ENCODE results near the gene ILF3. TPM values are rescaled to one million over a fixed set of nuclear protein-coding genes. Genes with fewer than 3 reads are reported as not detected.

Gene ILF3
- total RNA-seq, 2 experiments from 2014 or later = 407 to 408 TPM

- DNase-seq (no peak), ATAC-seq (no peak)
- Mint-ChIP-seq H3K4me3 (no peak overlapping the region), H3K4me1 (ENCODE audit: low read depth) (no peaks in the 10 kb centered on the region), H3K9me3 (ENCODE audit: insufficient read depth) (no peaks in the 10 kb centered on the region), H3K27me3 (ENCODE audit: low read depth) (no peaks in the 10 kb centered on the region), H3K36me3 (ENCODE audit: low read depth) (peaks cover 75% of the 10 kb centered on the region), H3K27ac (peak overlapping the region; percentile 39)
- POLR2A ChIA-PET = no interaction called here
- CTCF ChIA-PET = interaction anchor here (2.9 kb wide), 1 partner anchor 21 kb away, joined by 13 read pairs; no protein-coding TSS in a partner anchor
Observed at GRCh38 chr19:10678813-10679212, 24.7 kb downstream of the ILF3 start.

- Mint-ChIP-seq H3K9me3 (ENCODE audit: insufficient read depth) (no peaks in the 10 kb centered on the region), H3K36me3 (ENCODE audit: low read depth) (peaks cover 81% of the 10 kb centered on the region), H3K27me3 (ENCODE audit: low read depth) (no peaks in the 10 kb centered on the region), H3K27ac (no peak overlapping the region), H3K4me3 (no peak overlapping the region), H3K4me1 (ENCODE audit: low read depth) (no peaks in the 10 kb centered on the region)
- no peak for ATAC-seq
- DNase-seq = no peak
- POLR2A ChIA-PET = no interaction called here
- CTCF ChIA-PET = no interaction called here
Observed at GRCh38 chr19:10679743-10680142, 25.6 kb downstream of the ILF3 start.

- H3K27me3 Mint-ChIP-seq (ENCODE audit: low read depth) = no peaks in the 10 kb centered on the region
- no peaks in the 10 kb centered on the region for H3K9me3 Mint-ChIP-seq (ENCODE audit: insufficient read depth)
- DNase-seq = no peak
- no peak for ATAC-seq
- no peak overlapping the region for H3K4me3 Mint-ChIP-seq
- ChIA-PET POLR2A (no interaction called here), CTCF (no interaction called here)
- H3K4me1 Mint-ChIP-seq (ENCODE audit: low read depth) = no peaks in the 10 kb centered on the region
- peaks cover 81% of the 10 kb centered on the region for H3K36me3 Mint-ChIP-seq (ENCODE audit: low read depth)
- no peak overlapping the region for H3K27ac Mint-ChIP-seq
Observed at GRCh38 chr19:10680545-10681135, 26.5 kb downstream of the ILF3 start.

GRCh38 chr19:10681658-10682057, 27.5 kb downstream of the ILF3 start:
- ChIA-PET POLR2A (interaction anchor here (0.6 kb wide), 1 partner anchor 811 kb away, joined by 3 read pairs; no protein-coding TSS in a partner anchor), CTCF (interaction anchor here (1.3 kb wide), 1 partner anchor 20 kb away, joined by 5 read pairs; the partner anchor contains the start of gene QTRT1)
- peaks cover 79% of the 10 kb centered on the region for H3K36me3 Mint-ChIP-seq (ENCODE audit: low read depth)
- no peak overlapping the region for H3K27ac Mint-ChIP-seq
- H3K4me1 Mint-ChIP-seq (ENCODE audit: low read depth) = no peaks in the 10 kb centered on the region
- H3K27me3 Mint-ChIP-seq (ENCODE audit: low read depth) = no peaks in the 10 kb centered on the region
- no peak overlapping the region for H3K4me3 Mint-ChIP-seq
- DNase-seq = no peak
- H3K9me3 Mint-ChIP-seq (ENCODE audit: insufficient read depth) = no peaks in the 10 kb centered on the region
- ATAC-seq = no peak

- ChIA-PET POLR2A (no interaction called here), CTCF (interaction anchor here (1.3 kb wide), 1 partner anchor 19 kb away, joined by 5 read pairs; the partner anchor contains the start of gene QTRT1)
- Mint-ChIP-seq H3K4me1 (ENCODE audit: low read depth) (no peaks in the 10 kb centered on the region), H3K27me3 (ENCODE audit: low read depth) (no peaks in the 10 kb centered on the region), H3K27ac (no peak overlapping the region), H3K9me3 (ENCODE audit: insufficient read depth) (no peaks in the 10 kb centered on the region), H3K4me3 (no peak overlapping the region), H3K36me3 (ENCODE audit: low read depth) (peaks cover 77% of the 10 kb centered on the region)
- no peak for ATAC-seq
- no peak for DNase-seq
Observed at GRCh38 chr19:10682397-10683063, 28.4 kb downstream of the ILF3 start.

GRCh38 chr19:10683064-10683426, 28.9 kb downstream of the ILF3 start:
- H3K9me3 Mint-ChIP-seq (ENCODE audit: insufficient read depth) = no peaks in the 10 kb centered on the region

GRCh38 chr19:10683582-10683981, 29.4 kb downstream of the ILF3 start:
- Mint-ChIP-seq H3K36me3 (ENCODE audit: low read depth) (peaks cover 76% of the 10 kb centered on the region), H3K4me3 (no peak overlapping the region), H3K27ac (no peak overlapping the region), H3K4me1 (ENCODE audit: low read depth) (no peaks in the 10 kb centered on the region), H3K9me3 (ENCODE audit: insufficient read depth) (no peaks in the 10 kb centered on the region), H3K27me3 (ENCODE audit: low read depth) (no peaks in the 10 kb centered on the region)
- CTCF ChIA-PET = no interaction called here
- ATAC-seq (no peak), DNase-seq (no peak)
- POLR2A ChIA-PET = no interaction called here

More at GRCh38 chr19:10683064-10683426, 28.9 kb downstream of the ILF3 start:
- Mint-ChIP-seq H3K27me3 (ENCODE audit: low read depth) (no peaks in the 10 kb centered on the region), H3K4me3 (no peak overlapping the region), H3K36me3 (ENCODE audit: low read depth) (peaks cover 79% of the 10 kb centered on the region), H3K4me1 (ENCODE audit: low read depth) (no peaks in the 10 kb centered on the region), H3K27ac (no peak overlapping the region)
- ChIA-PET CTCF (no interaction called here), POLR2A (no interaction called here)
- ATAC-seq = no peak
- DNase-seq = no peak

GRCh38 chr19:10685210-10685609, 31.1 kb downstream of the ILF3 start:
- Mint-ChIP-seq H3K27me3 (ENCODE audit: low read depth) (no peaks in the 10 kb centered on the region), H3K4me3 (no peak overlapping the region), H3K4me1 (ENCODE audit: low read depth) (no peaks in the 10 kb centered on the region), H3K9me3 (ENCODE audit: insufficient read depth) (no peaks in the 10 kb centered on the region), H3K36me3 (ENCODE audit: low read depth) (peaks cover 74% of the 10 kb centered on the region), H3K27ac (no peak overlapping the region)
- ATAC-seq (no peak), DNase-seq (no peak)
- ChIA-PET POLR2A (no interaction called here), CTCF (no interaction called here)

- Mint-ChIP-seq H3K4me3 (no peak overlapping the region), H3K4me1 (ENCODE audit: low read depth) (no peaks in the 10 kb centered on the region), H3K27me3 (ENCODE audit: low read depth) (no peaks in the 10 kb centered on the region), H3K9me3 (ENCODE audit: insufficient read depth) (no peaks in the 10 kb centered on the region), H3K27ac (no peak overlapping the region), H3K36me3 (ENCODE audit: low read depth) (peaks cover 73% of the 10 kb centered on the region)
- ATAC-seq (no peak), DNase-seq (no peak)
- ChIA-PET CTCF (no interaction called here), POLR2A (interaction anchor here (1.2 kb wide), 1 partner anchor 9 kb away, joined by 3 read pairs; no protein-coding TSS in a partner anchor)
Observed at GRCh38 chr19:10686193-10686592, 32.0 kb downstream of the ILF3 start.

- Mint-ChIP-seq H3K9me3 (ENCODE audit: insufficient read depth) (no peaks in the 10 kb centered on the region), H3K4me3 (no peak overlapping the region), H3K27ac (no peak overlapping the region), H3K36me3 (ENCODE audit: low read depth) (peaks cover 73% of the 10 kb centered on the region), H3K27me3 (ENCODE audit: low read depth) (no peaks in the 10 kb centered on the region), H3K4me1 (ENCODE audit: low read depth) (no peaks in the 10 kb centered on the region)
- ChIA-PET CTCF (no interaction called here), POLR2A (interaction anchor here (1.2 kb wide), 1 partner anchor 9 kb away, joined by 3 read pairs; no protein-coding TSS in a partner anchor)
- ATAC-seq = no peak
- no peak for DNase-seq
Observed at GRCh38 chr19:10686661-10687517, 32.7 kb downstream of the ILF3 start.

GRCh38 chr19:10687518-10688288, 33.6 kb downstream of the ILF3 start:
- ChIA-PET POLR2A (interaction anchor here (1.2 to 1.7 kb wide), 2 partner anchors 8 to 13 kb away, joined by 3 to 7 read pairs; partner anchors contain the start of gene QTRT1), CTCF (interaction anchor here (1.2 kb wide), 1 partner anchor 12 kb away, joined by 3 read pairs; no protein-coding TSS in a partner anchor)
- Mint-ChIP-seq H3K36me3 (ENCODE audit: low read depth) (peaks cover 74% of the 10 kb centered on the region), H3K4me1 (ENCODE audit: low read depth) (no peaks in the 10 kb centered on the region), H3K9me3 (ENCODE audit: insufficient read depth) (no peaks in the 10 kb centered on the region), H3K27me3 (ENCODE audit: low read depth) (no peaks in the 10 kb centered on the region), H3K4me3 (no peak overlapping the region), H3K27ac (no peak overlapping the region)
- ATAC-seq (no peak), DNase-seq (no peak)
